ENCODE data around the gene NET1.

NET1 gene

GRCh38 chr10:5504146-5505072, 92.1 kb downstream of the NET1 start:
- no peak for DNase-seq

- no peak for DNase-seq
Measured at GRCh38 chr10:5506246-5506645, 93.9 kb downstream of the NET1 start.

- no peak for DNase-seq
Measured at GRCh38 chr10:5506751-5507648, 94.6 kb downstream of the NET1 start.

- no peak for DNase-seq
Measured at GRCh38 chr10:5507649-5508131, 95.3 kb downstream of the NET1 start.

GRCh38 chr10:5508161-5508604, 95.8 kb downstream of the NET1 start:
- DNase-seq: no peak
